Measurements from ENCODE around the gene ADK.

DNA sequence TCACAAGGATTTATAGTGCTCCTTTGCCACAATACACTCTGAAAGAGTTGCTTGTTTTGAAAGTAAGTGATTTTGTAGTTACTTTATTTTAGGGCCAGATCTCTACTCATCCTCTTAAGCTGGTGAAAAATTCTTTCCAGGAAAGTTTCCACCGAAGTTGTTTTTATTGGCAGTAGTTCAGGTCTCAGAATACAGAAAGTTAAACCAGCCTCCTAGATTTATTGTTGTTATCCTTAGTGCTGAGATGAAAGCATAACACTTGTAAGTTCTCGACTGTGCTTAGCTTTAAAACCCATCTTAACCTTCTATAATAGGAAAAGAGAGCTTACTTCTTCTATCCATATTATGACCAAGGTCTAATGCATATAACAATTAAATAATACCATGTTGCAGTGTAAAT, 5.9 kb upstream of the ADK start:
- TF ChIP-seq, protein P1, sequence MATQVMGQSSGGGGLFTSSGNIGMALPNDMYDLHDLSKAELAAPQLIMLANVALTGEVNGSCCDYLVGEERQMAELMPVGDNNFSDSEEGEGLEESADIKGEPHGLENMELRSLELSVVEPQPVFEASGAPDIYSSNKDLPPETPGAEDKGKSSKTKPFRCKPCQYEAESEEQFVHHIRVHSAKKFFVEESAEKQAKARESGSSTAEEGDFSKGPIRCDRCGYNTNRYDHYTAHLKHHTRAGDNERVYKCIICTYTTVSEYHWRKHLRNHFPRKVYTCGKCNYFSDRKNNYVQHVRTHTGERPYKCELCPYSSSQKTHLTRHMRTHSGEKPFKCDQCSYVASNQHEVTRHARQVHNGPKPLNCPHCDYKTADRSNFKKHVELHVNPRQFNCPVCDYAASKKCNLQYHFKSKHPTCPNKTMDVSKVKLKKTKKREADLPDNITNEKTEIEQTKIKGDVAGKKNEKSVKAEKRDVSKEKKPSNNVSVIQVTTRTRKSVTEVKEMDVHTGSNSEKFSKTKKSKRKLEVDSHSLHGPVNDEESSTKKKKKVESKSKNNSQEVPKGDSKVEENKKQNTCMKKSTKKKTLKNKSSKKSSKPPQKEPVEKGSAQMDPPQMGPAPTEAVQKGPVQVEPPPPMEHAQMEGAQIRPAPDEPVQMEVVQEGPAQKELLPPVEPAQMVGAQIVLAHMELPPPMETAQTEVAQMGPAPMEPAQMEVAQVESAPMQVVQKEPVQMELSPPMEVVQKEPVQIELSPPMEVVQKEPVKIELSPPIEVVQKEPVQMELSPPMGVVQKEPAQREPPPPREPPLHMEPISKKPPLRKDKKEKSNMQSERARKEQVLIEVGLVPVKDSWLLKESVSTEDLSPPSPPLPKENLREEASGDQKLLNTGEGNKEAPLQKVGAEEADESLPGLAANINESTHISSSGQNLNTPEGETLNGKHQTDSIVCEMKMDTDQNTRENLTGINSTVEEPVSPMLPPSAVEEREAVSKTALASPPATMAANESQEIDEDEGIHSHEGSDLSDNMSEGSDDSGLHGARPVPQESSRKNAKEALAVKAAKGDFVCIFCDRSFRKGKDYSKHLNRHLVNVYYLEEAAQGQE (IDR thresholded peaks at IDR 0.05; ENCODE audit: insufficient read depth in 1 of 2, low read depth in 2 of 2, low read length in 2 of 2), result no peak
- TF ChIP-seq POLR2AphosphoS5 (IDR thresholded peaks at IDR 0.05; ENCODE audit: low read depth, low read length) (no peak), TAF1 (IDR thresholded peaks at IDR 0.05; ENCODE audit: borderline replicate concordance, insufficient read depth, low read length) (no peak)
